ENCODE results near the gene FAM25G.
"Not testable (repeated sequence)": the region's sequence is repeated elsewhere in the genome, so short reads cannot be mapped to it uniquely, and the experiment has no call there.

The FAM25G gene

DNA sequence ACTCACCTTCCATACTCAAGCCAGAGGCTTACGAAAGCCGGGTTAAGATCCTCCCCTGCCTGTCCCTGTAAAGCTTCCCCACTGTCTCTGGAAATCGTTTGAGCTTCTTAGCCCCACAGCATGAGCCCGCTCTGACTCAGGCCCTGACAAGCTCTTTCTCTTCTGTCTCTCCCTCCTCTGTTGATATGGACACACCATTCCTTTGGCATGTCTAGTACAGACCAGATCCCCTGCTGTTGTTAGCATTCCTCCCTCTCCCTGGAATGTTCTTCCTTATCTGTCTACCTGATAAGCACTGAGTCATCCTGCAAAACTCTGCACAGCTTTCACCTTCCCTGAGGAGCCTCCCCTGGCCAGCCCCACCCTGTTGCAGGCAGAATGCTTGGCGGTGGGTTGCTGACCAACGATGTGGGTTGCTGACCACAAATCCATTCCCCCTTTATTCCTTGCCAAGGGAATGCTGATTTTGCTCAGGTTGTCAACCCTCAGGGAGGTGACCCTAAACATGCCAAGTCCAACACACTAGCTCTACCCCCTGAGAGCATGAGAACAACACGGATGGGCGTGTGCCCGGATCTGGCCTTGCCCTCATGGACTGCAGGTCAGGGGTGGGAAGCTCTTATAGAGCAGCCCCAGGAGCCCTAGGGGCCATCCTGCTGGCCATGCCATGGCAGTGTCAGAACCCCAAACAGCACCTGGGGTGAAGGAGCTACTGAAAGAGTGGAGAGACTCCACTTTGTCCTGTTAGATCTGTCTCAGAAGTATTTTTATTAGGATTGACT lies 28.7 kb downstream of the FAM25G start:
- not testable (repeated sequence) for DNase-seq (ENCODE audit: low read depth); H3K9ac ChIP-seq (ENCODE audit: low read length); H3K36me3 ChIP-seq (ENCODE audit: control insufficient read depth, insufficient read depth, low read length, severe bottlenecking); H3K9me3 ChIP-seq (ENCODE audit: control insufficient read depth, low read length); H3K4me3 ChIP-seq (ENCODE audit: low read length); H3K27me3 ChIP-seq (replicated peaks; ENCODE audit: control insufficient read depth, insufficient read depth, low read length)
- peaks cover 11% of the 10 kb centered on the region for H3K4me1 ChIP-seq (ENCODE audit: control insufficient read depth, insufficient read depth, low read length)

DNA sequence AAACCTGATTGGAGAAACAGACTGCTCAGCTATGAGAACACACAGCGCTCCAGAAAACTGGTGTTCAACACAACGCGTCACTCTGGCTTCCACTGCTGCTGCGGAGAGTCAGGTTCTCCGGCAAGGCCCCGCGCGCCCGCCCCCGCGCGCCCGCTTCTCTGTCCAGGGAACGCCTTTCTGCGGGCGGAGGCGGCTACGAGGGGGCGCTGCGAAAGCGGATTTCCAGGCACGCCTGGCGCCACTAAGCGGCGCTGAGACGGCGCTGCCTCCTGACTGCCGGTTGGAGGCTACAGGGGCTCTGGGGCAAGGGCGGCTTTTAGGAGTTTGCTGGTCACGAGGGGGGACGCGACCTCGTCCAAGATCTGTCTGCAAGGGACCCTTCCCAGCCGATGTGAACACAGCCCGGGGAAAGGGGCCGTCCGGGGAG lies 30.2 kb downstream of the FAM25G start:
- H3K4me1 ChIP-seq (ENCODE audit: control insufficient read depth, insufficient read depth, low read length): peaks cover 11% of the 10 kb centered on the region
- peak overlapping the region; percentile 54 for H3K9ac ChIP-seq (ENCODE audit: low read length)
- not testable (repeated sequence) for H3K36me3 ChIP-seq (ENCODE audit: control insufficient read depth, insufficient read depth, low read length, severe bottlenecking); H3K27me3 ChIP-seq (replicated peaks; ENCODE audit: control insufficient read depth, insufficient read depth, low read length); H3K9me3 ChIP-seq (ENCODE audit: control insufficient read depth, low read length); H3K4me3 ChIP-seq (ENCODE audit: low read length)
- peak; percentile 80 for DNase-seq (ENCODE audit: low read depth)

DNA sequence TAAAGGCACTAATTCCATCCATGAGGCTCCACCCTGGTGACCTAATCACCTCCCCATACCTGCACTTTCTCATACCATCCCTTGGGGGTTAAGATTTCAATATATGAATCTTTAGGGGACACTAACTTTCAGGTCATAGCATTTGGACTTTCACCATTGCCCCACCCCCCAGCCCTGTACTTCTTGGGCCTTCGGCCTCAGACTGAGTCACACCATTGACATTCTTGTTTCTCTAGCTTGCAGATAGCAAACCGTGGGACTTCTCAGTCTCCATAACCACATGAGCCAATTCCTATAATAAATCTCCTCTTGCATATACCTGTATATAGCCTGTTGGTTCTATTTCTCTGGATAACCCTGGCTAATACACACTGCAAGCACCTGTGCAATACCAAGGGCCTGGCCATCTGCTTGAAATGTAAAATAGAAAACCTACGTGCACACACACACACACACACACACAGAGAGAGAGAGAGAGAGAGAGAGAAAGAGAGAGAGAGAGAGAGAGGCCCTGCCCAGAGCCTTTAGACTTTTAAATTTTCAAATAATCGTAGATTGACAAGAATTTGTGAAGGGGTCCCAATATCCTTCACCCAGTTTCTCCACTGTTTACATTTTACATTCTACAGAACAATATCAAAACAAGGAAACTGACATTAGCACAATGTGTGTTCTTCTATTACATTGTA lies 32.9 kb downstream of the FAM25G start:
- Histone ChIP-seq H3K4me1 (ENCODE audit: control insufficient read depth, insufficient read depth, low read length) (peaks cover 8% of the 10 kb centered on the region), H3K9me3 (ENCODE audit: control insufficient read depth, low read length) (no peaks in the 10 kb centered on the region), H3K9ac (ENCODE audit: low read length) (no peak overlapping the region), H3K4me3 (ENCODE audit: low read length) (no peak overlapping the region), H3K27me3 (replicated peaks; ENCODE audit: control insufficient read depth, insufficient read depth, low read length) (peaks cover 6% of the 10 kb centered on the region), H3K36me3 (ENCODE audit: control insufficient read depth, insufficient read depth, low read length, severe bottlenecking) (no peaks in the 10 kb centered on the region)
- peak; percentile 39 for DNase-seq (ENCODE audit: low read depth)

DNA sequence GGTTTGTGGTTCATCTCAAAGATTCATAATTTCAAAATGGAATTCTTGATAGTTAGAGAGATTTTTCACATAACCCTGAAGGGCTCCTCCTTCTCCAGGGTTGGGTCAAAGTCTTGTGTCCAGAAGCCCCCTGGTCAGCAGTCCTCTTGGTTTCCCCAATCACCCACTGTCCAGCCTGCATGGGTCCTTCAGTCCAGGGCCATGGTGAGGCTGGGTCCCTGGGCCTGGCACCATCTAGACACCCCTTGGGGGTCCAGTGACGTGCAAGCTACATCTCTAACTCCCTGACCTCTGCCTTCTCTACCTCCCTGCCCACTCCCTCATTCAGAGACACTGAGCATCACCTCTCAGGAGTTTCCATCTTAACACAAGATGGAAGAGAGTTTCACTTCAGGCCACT lies 33.7 kb downstream of the FAM25G start:
- no peak overlapping the region for H3K4me3 ChIP-seq (ENCODE audit: low read length)
- H3K9ac ChIP-seq (ENCODE audit: low read length): no peak overlapping the region
- no peak for DNase-seq (ENCODE audit: low read depth)
- peaks cover 6% of the 10 kb centered on the region for H3K27me3 ChIP-seq (replicated peaks; ENCODE audit: control insufficient read depth, insufficient read depth, low read length)
- H3K9me3 ChIP-seq (ENCODE audit: control insufficient read depth, low read length): no peaks in the 10 kb centered on the region
- no peaks in the 10 kb centered on the region for H3K36me3 ChIP-seq (ENCODE audit: control insufficient read depth, insufficient read depth, low read length, severe bottlenecking)
- peaks cover 8% of the 10 kb centered on the region for H3K4me1 ChIP-seq (ENCODE audit: control insufficient read depth, insufficient read depth, low read length)

DNA sequence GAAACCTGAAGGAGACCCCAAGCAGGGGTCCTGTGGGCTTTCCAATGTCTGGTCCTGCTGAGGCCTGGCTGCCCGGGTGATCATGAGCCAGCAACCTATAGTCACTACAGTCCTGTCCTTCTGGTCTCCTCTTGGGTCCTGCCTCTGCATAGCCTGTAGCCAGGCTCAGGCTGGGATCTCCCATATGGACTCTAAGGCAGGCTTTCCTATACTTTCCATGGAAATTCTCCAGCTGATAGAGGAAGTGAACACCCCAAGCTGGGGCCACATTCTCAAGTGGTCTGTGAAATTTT lies 34.0 kb downstream of the FAM25G start:
- DNase-seq (ENCODE audit: low read depth): no peak
- no peak overlapping the region for H3K4me3 ChIP-seq (ENCODE audit: low read length)
- H3K9me3 ChIP-seq (ENCODE audit: control insufficient read depth, low read length): no peaks in the 10 kb centered on the region
- H3K27me3 ChIP-seq (replicated peaks; ENCODE audit: control insufficient read depth, insufficient read depth, low read length): peaks cover 9% of the 10 kb centered on the region
- no peak overlapping the region for H3K9ac ChIP-seq (ENCODE audit: low read length)
- H3K4me1 ChIP-seq (ENCODE audit: control insufficient read depth, insufficient read depth, low read length): peaks cover 8% of the 10 kb centered on the region
- no peaks in the 10 kb centered on the region for H3K36me3 ChIP-seq (ENCODE audit: control insufficient read depth, insufficient read depth, low read length, severe bottlenecking)

DNA sequence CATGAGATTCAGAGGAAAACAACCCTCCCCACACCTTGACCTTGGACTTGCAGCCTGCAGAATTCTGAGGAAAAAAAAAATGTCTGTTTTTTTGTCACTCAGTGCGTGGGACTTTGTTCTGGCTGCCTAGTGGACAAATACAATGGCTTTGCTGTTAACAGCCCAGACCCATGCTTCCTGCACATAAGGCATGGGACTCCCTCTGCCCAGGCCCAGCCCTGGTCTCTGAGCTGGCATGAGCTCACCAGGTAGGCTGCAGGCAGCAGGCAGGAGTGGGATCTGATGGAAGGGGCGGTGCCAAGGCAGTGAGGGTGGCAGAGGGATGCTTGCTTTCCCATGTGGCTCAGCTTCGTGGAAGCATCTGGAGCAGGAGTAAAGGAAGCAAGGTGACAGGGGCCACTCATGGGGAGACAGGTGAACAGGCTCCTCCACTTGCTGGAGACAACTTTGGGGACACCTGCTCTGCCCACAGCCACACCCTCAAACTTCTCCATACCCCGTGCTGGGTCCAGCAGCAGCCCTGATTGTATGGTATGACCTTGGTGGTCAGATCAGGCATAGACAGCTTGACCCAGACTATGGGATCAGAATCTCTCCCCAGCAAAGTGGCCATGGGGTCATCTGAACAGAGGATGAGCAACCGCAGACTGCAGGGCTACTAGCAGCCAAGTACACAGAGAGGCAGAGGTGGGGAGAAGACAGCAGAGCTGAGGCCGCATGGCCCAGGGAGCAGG lies 34.5 kb downstream of the FAM25G start:
- Histone ChIP-seq H3K9ac (ENCODE audit: low read length) (no peak overlapping the region), H3K36me3 (ENCODE audit: control insufficient read depth, insufficient read depth, low read length, severe bottlenecking) (no peaks in the 10 kb centered on the region), H3K4me1 (ENCODE audit: control insufficient read depth, insufficient read depth, low read length) (peaks cover 8% of the 10 kb centered on the region), H3K9me3 (ENCODE audit: control insufficient read depth, low read length) (no peaks in the 10 kb centered on the region), H3K4me3 (ENCODE audit: low read length) (no peak overlapping the region), H3K27me3 (replicated peaks; ENCODE audit: control insufficient read depth, insufficient read depth, low read length) (peaks cover 12% of the 10 kb centered on the region)
- no peak for DNase-seq (ENCODE audit: low read depth)

DNA sequence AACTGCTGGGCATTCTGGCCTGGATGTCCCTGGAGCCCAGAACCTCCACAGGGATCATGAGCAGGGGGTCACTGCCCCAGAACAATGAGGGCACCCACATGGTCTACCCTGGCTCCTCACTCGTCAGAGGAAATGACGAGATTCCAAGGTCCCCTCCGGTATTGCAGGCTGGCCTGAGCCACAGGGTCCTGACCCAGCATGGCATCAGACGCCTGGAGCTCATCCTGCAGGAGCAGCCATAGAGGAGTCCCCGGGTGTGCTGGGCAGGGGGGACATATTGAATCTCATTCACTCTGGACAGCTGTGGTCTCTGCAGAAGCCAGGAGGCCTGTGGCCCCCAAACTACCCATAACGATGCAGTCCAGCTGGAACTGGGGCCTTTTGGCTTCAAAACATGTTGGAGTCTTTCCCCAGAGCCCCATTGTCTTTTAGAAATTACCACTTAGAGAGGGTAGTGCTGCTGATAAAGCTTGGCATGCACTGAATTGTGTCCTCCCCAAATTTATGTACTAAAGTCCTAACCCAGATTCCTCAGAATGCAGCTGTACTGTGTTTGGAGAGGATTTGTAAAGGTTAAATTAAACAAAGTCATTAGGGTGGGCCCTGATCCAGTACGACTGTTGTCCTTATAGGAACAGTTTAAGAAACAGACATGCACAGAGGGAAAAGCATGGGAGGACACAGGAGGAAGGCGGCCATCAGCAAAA lies 35.3 kb downstream of the FAM25G start:
- H3K9me3 ChIP-seq (ENCODE audit: control insufficient read depth, low read length): no peaks in the 10 kb centered on the region
- no peak overlapping the region for H3K9ac ChIP-seq (ENCODE audit: low read length)
- no peak for DNase-seq (ENCODE audit: low read depth)
- H3K4me3 ChIP-seq (ENCODE audit: low read length): no peak overlapping the region
- H3K4me1 ChIP-seq (ENCODE audit: control insufficient read depth, insufficient read depth, low read length): peaks cover 8% of the 10 kb centered on the region
- H3K27me3 ChIP-seq (replicated peaks; ENCODE audit: control insufficient read depth, insufficient read depth, low read length): peaks cover 12% of the 10 kb centered on the region
- no peaks in the 10 kb centered on the region for H3K36me3 ChIP-seq (ENCODE audit: control insufficient read depth, insufficient read depth, low read length, severe bottlenecking)

DNA sequence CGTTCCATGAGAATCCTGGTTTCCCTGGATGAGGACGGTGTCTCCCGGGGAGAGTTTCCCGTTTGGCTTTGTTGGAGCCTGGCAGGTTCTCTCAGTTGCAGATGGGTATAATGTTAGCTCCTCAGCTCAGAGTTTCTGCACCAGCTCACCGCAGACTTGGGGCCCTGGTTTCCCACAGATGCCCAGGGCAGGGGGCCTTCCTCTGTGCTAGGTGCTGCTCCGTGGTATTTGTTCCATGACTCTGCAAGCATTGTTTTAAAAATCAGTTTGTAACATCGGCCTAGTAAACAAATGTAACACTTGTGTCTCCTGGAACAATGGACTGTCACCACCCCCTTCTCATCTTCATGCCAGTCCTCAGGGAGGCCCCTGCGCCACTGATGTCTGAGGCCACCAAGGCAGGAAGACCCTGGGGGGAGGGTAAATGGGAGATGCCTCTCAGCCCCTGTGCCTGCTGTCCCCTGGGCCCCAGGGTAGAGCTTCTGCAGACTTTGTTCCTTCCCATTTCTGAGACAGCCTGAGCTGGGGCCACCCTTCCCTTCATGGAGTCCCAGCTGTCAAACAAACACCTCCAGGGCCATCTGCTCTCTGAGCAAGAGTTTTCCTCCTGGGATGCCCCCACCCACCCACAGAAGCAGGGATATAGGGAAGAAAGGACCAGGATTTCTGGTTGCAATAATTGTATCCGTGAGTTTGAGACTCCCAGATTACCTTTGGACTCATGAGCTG lies 36.0 kb downstream of the FAM25G start:
- peaks cover 15% of the 10 kb centered on the region for H3K27me3 ChIP-seq (replicated peaks; ENCODE audit: control insufficient read depth, insufficient read depth, low read length)
- not testable (repeated sequence) for H3K4me1 ChIP-seq (ENCODE audit: control insufficient read depth, insufficient read depth, low read length); H3K9me3 ChIP-seq (ENCODE audit: control insufficient read depth, low read length); DNase-seq (ENCODE audit: low read depth); H3K9ac ChIP-seq (ENCODE audit: low read length); H3K36me3 ChIP-seq (ENCODE audit: control insufficient read depth, insufficient read depth, low read length, severe bottlenecking); H3K4me3 ChIP-seq (ENCODE audit: low read length)

DNA sequence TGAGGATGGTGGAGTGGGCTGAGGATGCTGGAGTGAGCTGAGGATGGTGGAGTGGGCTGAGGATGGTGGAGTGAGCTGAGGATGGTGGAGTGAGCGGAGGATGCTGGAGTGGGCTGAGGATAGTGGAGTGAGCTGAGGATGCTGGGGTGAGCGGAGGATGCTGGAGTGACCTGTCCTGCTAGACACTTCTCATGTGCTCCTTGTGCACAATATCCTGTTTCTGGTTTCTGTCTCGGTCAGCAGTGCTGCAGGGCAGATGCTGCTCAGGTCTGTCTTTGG lies 36.8 kb downstream of the FAM25G start:
- no peak overlapping the region for H3K9ac ChIP-seq (ENCODE audit: low read length)
- H3K36me3 ChIP-seq (ENCODE audit: control insufficient read depth, insufficient read depth, low read length, severe bottlenecking): no peaks in the 10 kb centered on the region
- peaks cover 15% of the 10 kb centered on the region for H3K27me3 ChIP-seq (replicated peaks; ENCODE audit: control insufficient read depth, insufficient read depth, low read length)
- no peaks in the 10 kb centered on the region for H3K9me3 ChIP-seq (ENCODE audit: control insufficient read depth, low read length)
- H3K4me3 ChIP-seq (ENCODE audit: low read length): no peak overlapping the region
- no peak for DNase-seq (ENCODE audit: low read depth)
- peaks cover 8% of the 10 kb centered on the region for H3K4me1 ChIP-seq (ENCODE audit: control insufficient read depth, insufficient read depth, low read length)

DNA sequence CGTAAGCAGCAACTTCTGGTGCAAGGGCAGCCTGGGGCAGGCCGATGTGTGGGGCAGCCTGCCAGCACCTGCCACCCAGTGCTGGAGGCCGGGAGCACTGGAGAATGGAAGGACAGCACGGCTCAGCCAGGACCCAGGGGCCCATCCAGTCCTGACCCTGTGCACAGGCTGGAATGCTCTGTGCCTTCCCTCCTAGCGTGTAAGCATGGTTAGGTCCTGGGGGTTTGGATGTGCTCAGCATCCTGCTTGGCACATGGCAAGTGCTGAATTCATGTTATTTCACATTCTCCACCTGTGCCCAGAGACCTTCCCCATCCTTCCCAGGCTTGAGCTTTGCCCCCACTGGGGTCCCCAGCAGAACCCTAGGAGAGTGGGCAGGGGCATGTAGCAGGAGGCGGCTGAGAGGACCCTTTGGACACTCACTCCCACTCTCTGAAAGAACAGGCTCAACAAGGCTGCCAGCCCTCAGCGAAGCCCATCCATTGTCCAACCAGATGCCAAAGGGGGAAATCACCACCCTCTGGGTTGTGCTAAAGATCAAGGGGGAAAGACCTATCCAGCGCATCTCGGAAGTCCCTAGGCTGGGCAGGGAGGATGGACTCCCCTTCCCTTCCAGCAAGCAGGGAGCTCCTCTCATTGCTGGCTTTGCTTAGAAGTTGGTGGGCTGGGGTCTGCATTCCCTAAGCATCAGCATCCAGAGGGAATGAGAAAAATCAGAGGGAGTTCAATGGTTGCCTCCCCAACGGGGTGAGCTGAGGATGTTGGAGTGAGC lies 37.3 kb downstream of the FAM25G start:
- H3K9me3 ChIP-seq (ENCODE audit: control insufficient read depth, low read length): no peaks in the 10 kb centered on the region
- H3K4me1 ChIP-seq (ENCODE audit: control insufficient read depth, insufficient read depth, low read length): peaks cover 8% of the 10 kb centered on the region
- no peak overlapping the region for H3K9ac ChIP-seq (ENCODE audit: low read length)
- H3K4me3 ChIP-seq (ENCODE audit: low read length): no peak overlapping the region
- no peaks in the 10 kb centered on the region for H3K36me3 ChIP-seq (ENCODE audit: control insufficient read depth, insufficient read depth, low read length, severe bottlenecking)
- no peak for DNase-seq (ENCODE audit: low read depth)
- peaks cover 15% of the 10 kb centered on the region for H3K27me3 ChIP-seq (replicated peaks; ENCODE audit: control insufficient read depth, insufficient read depth, low read length)

Measured in adipocyte (in vitro differentiated cells).